Measurements from ENCODE around the gene AUTS2.

AUTS2 gene

GRCh38 chr7:70018700-70019099 is 420.4 kb downstream of the AUTS2 start:
- TF ChIP-seq, protein P1, sequence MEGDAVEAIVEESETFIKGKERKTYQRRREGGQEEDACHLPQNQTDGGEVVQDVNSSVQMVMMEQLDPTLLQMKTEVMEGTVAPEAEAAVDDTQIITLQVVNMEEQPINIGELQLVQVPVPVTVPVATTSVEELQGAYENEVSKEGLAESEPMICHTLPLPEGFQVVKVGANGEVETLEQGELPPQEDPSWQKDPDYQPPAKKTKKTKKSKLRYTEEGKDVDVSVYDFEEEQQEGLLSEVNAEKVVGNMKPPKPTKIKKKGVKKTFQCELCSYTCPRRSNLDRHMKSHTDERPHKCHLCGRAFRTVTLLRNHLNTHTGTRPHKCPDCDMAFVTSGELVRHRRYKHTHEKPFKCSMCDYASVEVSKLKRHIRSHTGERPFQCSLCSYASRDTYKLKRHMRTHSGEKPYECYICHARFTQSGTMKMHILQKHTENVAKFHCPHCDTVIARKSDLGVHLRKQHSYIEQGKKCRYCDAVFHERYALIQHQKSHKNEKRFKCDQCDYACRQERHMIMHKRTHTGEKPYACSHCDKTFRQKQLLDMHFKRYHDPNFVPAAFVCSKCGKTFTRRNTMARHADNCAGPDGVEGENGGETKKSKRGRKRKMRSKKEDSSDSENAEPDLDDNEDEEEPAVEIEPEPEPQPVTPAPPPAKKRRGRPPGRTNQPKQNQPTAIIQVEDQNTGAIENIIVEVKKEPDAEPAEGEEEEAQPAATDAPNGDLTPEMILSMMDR (IDR thresholded peaks at IDR 0.05; ENCODE audit: low read depth, low read length, missing control alignments), result no peak
- DNase-seq (ENCODE audit: extremely low read depth, low read depth), result no peak
- H3K4me3 ChIP-seq (replicated peaks; ENCODE audit: low read depth, low read length), result no peak overlapping the region

GRCh38 chr7:70027867-70028266 is 429.6 kb downstream of the AUTS2 start:
- H3K4me3 ChIP-seq (replicated peaks; ENCODE audit: low read depth, low read length), result no peak overlapping the region
- TF ChIP-seq, protein P1 (IDR thresholded peaks at IDR 0.05; ENCODE audit: low read depth, low read length, missing control alignments), result no peak

GRCh38 chr7:70028620-70029019 is 430.3 kb downstream of the AUTS2 start:
- H3K4me3 ChIP-seq (replicated peaks; ENCODE audit: low read depth, low read length), result no peak overlapping the region
- TF ChIP-seq, protein P1 (IDR thresholded peaks at IDR 0.05; ENCODE audit: low read depth, low read length, missing control alignments), result no peak
- no peak for DNase-seq (ENCODE audit: extremely low read depth, low read depth)

More at GRCh38 chr7:70027867-70028266, 429.6 kb downstream of the AUTS2 start:
- DNase-seq (ENCODE audit: extremely low read depth, low read depth), result no peak

- TF ChIP-seq, protein P1 (IDR thresholded peaks at IDR 0.05; ENCODE audit: low read depth, low read length, missing control alignments), result no peak
- DNase-seq (ENCODE audit: extremely low read depth, low read depth), result no peak
- no peak overlapping the region for H3K4me3 ChIP-seq (replicated peaks; ENCODE audit: low read depth, low read length)
Measured at GRCh38 chr7:70029993-70030392, 431.7 kb downstream of the AUTS2 start.

GRCh38 chr7:70030745-70031144 is 432.5 kb downstream of the AUTS2 start:
- DNase-seq (ENCODE audit: extremely low read depth, low read depth), result no peak
- TF ChIP-seq, protein P1 (IDR thresholded peaks at IDR 0.05; ENCODE audit: low read depth, low read length, missing control alignments), result no peak
- H3K4me3 ChIP-seq (replicated peaks; ENCODE audit: low read depth, low read length), result no peak overlapping the region

- DNase-seq (ENCODE audit: extremely low read depth, low read depth), result no peak
- TF ChIP-seq, protein P1 (IDR thresholded peaks at IDR 0.05; ENCODE audit: low read depth, low read length, missing control alignments), result no peak
- H3K4me3 ChIP-seq (replicated peaks; ENCODE audit: low read depth, low read length), result no peak overlapping the region
Measured at GRCh38 chr7:70031245-70031644, 433.0 kb downstream of the AUTS2 start.

DNA sequence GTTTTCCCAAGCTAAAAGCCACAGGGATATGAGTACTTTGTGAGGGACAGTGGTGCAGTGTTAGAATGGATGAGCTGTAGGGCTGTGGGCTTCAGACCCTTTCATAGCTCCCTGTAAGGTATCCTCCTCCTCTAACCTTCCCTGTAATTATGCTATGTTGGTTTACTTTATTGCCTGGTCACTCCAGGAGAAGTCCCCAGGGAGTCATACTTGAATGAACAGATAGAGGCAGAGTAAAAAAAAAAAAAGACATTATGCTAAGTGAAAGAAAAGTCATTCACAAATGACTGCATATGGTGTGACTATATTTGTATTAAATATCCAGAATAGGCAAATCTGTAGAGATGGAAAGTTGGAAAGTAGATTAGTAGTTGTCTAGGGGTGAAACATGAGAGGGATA is 434.4 kb downstream of the AUTS2 start:
- no peak overlapping the region for H3K4me3 ChIP-seq (replicated peaks; ENCODE audit: low read depth, low read length)
- DNase-seq (ENCODE audit: extremely low read depth, low read depth), result no peak
- TF ChIP-seq, protein P1 (IDR thresholded peaks at IDR 0.05; ENCODE audit: low read depth, low read length, missing control alignments), result no peak

Data from HFF-Myc (cell line).